Retinal pigment epithelial cell (primary cell): Measurements from ENCODE around the gene FAM170B.

ENCODE experiments used
- DNase-seq: peaks from one replicate; pipeline ENCODE4 v3.0.0-alpha.2; 2010; ENCODE audit warnings: low read depth
- H3K4me3 ChIP-seq: 2 replicates; pipeline ENCODE4 v1.5.1; 2011; ENCODE audit warnings: mild to moderate bottlenecking, low read length, control low read depth, moderate library complexity
- CTCF ChIP-seq: conservative IDR thresholded peaks from 2 replicates; pipeline ENCODE4 v1.5.1; 2011; ENCODE audit warnings: low read depth, low read length, control low read depth, inconsistent platforms

The FAM170B gene

GRCh38 chr10:49172777-49173132 lies 38.9 kb upstream of the FAM170B start:
- no peak for DNase-seq
- TF ChIP-seq CTCF, result no peak
- no peak overlapping the region for H3K4me3 ChIP-seq

- no peak overlapping the region for H3K4me3 ChIP-seq
- TF ChIP-seq CTCF, result no peak
- no peak for DNase-seq
Measured at GRCh38 chr10:49172061-49172776, 38.4 kb upstream of the FAM170B start.

- no peak overlapping the region for H3K4me3 ChIP-seq
- DNase-seq, result no peak
- no peak for TF ChIP-seq CTCF
Measured at GRCh38 chr10:49171326-49172060, 37.7 kb upstream of the FAM170B start.

GRCh38 chr10:49170632-49171325 lies 37.0 kb upstream of the FAM170B start:
- DNase-seq, result no peak
- TF ChIP-seq CTCF, result no peak
- H3K4me3 ChIP-seq, result no peak overlapping the region

GRCh38 chr10:49169776-49170175 lies 36.0 kb upstream of the FAM170B start:
- H3K4me3 ChIP-seq, result no peak overlapping the region
- DNase-seq, result no peak
- no peak for TF ChIP-seq CTCF

- TF ChIP-seq CTCF, result no peak
- DNase-seq, result no peak
Measured at GRCh38 chr10:49168831-49169500, 35.1 kb upstream of the FAM170B start.

More at GRCh38 chr10:49168831-49169500, 35.1 kb upstream of the FAM170B start:
- no peak overlapping the region for H3K4me3 ChIP-seq
